Measurements from ENCODE around the gene ACACB. TPM values are rescaled to one million over a fixed set of nuclear protein-coding genes. Genes with fewer than 3 reads are reported as not detected.

ACACB gene
- total RNA-seq, 1 donor from 2014 or later, result 0.84 TPM

- DNase-seq (ENCODE audit: low read depth), result no peak
- peaks cover 15% of the 10 kb centered on the region for H3K27me3 ChIP-seq (ENCODE audit: control insufficient read depth, insufficient read depth, low read length)
- no peaks in the 10 kb centered on the region for H3K36me3 ChIP-seq (ENCODE audit: control insufficient read depth, insufficient read depth, low read length)
- TF ChIP-seq CTCF (IDR thresholded peaks at IDR 0.05; ENCODE audit: insufficient read depth, low read length, poor library complexity, severe bottlenecking), result no peak
- no peak overlapping the region for H3K4me3 ChIP-seq (ENCODE audit: low read depth, low read length)
Observed at GRCh38 chr12:109287811-109288469, 171.6 kb downstream of the ACACB start.

- DNase-seq (ENCODE audit: low read depth), result no peak
- Histone ChIP-seq H3K27me3 (ENCODE audit: control insufficient read depth, insufficient read depth, low read length) (peaks cover 15% of the 10 kb centered on the region), H3K36me3 (ENCODE audit: control insufficient read depth, insufficient read depth, low read length) (no peaks in the 10 kb centered on the region), H3K4me3 (ENCODE audit: low read depth, low read length) (no peak overlapping the region)
- no peak for TF ChIP-seq CTCF (IDR thresholded peaks at IDR 0.05; ENCODE audit: insufficient read depth, low read length, poor library complexity, severe bottlenecking)
Observed at GRCh38 chr12:109288571-109288970, 172.2 kb downstream of the ACACB start.

- no peak for DNase-seq (ENCODE audit: low read depth)
- no peak overlapping the region for H3K4me3 ChIP-seq (ENCODE audit: low read depth, low read length)
- no peak for TF ChIP-seq CTCF (IDR thresholded peaks at IDR 0.05; ENCODE audit: insufficient read depth, low read length, poor library complexity, severe bottlenecking)
- H3K36me3 ChIP-seq (ENCODE audit: control insufficient read depth, insufficient read depth, low read length), result no peaks in the 10 kb centered on the region
- H3K27me3 ChIP-seq (ENCODE audit: control insufficient read depth, insufficient read depth, low read length), result peaks cover 15% of the 10 kb centered on the region
Observed at GRCh38 chr12:109289004-109289403, 172.6 kb downstream of the ACACB start.

- Histone ChIP-seq H3K4me3 (ENCODE audit: low read depth, low read length) (no peak overlapping the region), H3K36me3 (ENCODE audit: control insufficient read depth, insufficient read depth, low read length) (no peaks in the 10 kb centered on the region), H3K27me3 (ENCODE audit: control insufficient read depth, insufficient read depth, low read length) (peaks cover 15% of the 10 kb centered on the region)
- DNase-seq (ENCODE audit: low read depth), result no peak
- no peak for TF ChIP-seq CTCF (IDR thresholded peaks at IDR 0.05; ENCODE audit: insufficient read depth, low read length, poor library complexity, severe bottlenecking)
Observed at GRCh38 chr12:109289551-109289950, 173.2 kb downstream of the ACACB start.

- no peak for DNase-seq (ENCODE audit: low read depth)
- Histone ChIP-seq H3K36me3 (ENCODE audit: control insufficient read depth, insufficient read depth, low read length) (no peaks in the 10 kb centered on the region), H3K4me3 (ENCODE audit: low read depth, low read length) (no peak overlapping the region), H3K27me3 (ENCODE audit: control insufficient read depth, insufficient read depth, low read length) (peaks cover 15% of the 10 kb centered on the region)
- no peak for TF ChIP-seq CTCF (IDR thresholded peaks at IDR 0.05; ENCODE audit: insufficient read depth, low read length, poor library complexity, severe bottlenecking)
Observed at GRCh38 chr12:109290061-109290460, 173.7 kb downstream of the ACACB start.

- Histone ChIP-seq H3K36me3 (ENCODE audit: control insufficient read depth, insufficient read depth, low read length) (no peaks in the 10 kb centered on the region), H3K27me3 (ENCODE audit: control insufficient read depth, insufficient read depth, low read length) (peaks cover 15% of the 10 kb centered on the region), H3K4me3 (ENCODE audit: low read depth, low read length) (no peak overlapping the region)
- no peak for DNase-seq (ENCODE audit: low read depth)
- no peak for TF ChIP-seq CTCF (IDR thresholded peaks at IDR 0.05; ENCODE audit: insufficient read depth, low read length, poor library complexity, severe bottlenecking)
Observed at GRCh38 chr12:109291117-109291516, 174.7 kb downstream of the ACACB start.
